Measurements from ENCODE around the gene ZNF318.
A peak's percentile ranks its signal among the peaks of the same experiment; 100 is the strongest.
"Not testable (repeated sequence)": the region's sequence is repeated elsewhere in the genome, so short reads cannot be mapped to it uniquely, and the experiment has no call there.

The ZNF318 gene

GRCh38 chr6:43339168-43339567, 30.3 kb downstream of the ZNF318 start:
- DNase-seq (ENCODE audit: low spot score): no peak

- DNase-seq (ENCODE audit: low spot score): no peak
Observed at GRCh38 chr6:43338243-43338642, 31.2 kb downstream of the ZNF318 start.

- DNase-seq (ENCODE audit: low spot score): no peak
Observed at GRCh38 chr6:43336382-43336781, 33.1 kb downstream of the ZNF318 start.

- no peak for DNase-seq (ENCODE audit: low spot score)
Observed at GRCh38 chr6:43335469-43335868, 34.0 kb downstream of the ZNF318 start.

- peak; percentile 35 for DNase-seq (ENCODE audit: low spot score)
Observed at GRCh38 chr6:43334466-43335095, 34.9 kb downstream of the ZNF318 start.

- no peak for DNase-seq (ENCODE audit: low spot score)
Observed at GRCh38 chr6:43331891-43332290, 37.6 kb downstream of the ZNF318 start.

- DNase-seq (ENCODE audit: low spot score): no peak
Observed at GRCh38 chr6:43331470-43331869, 38.0 kb downstream of the ZNF318 start.

- no peak for DNase-seq (ENCODE audit: low spot score)
Observed at GRCh38 chr6:43328528-43328927, 40.9 kb downstream of the ZNF318 start.

- no peak for DNase-seq (ENCODE audit: low spot score)
Observed at GRCh38 chr6:43325876-43326275, 43.6 kb downstream of the ZNF318 start.

- DNase-seq (ENCODE audit: low spot score): no peak
Observed at GRCh38 chr6:43318011-43318410, 51.4 kb downstream of the ZNF318 start.

GRCh38 chr6:43313813-43314212, 55.6 kb downstream of the ZNF318 start:
- no peak for DNase-seq (ENCODE audit: low spot score)

GRCh38 chr6:43311666-43312065, 57.8 kb downstream of the ZNF318 start:
- DNase-seq (ENCODE audit: low spot score): no peak

- DNase-seq (ENCODE audit: low spot score): no peak
Observed at GRCh38 chr6:43310624-43311023, 58.8 kb downstream of the ZNF318 start.

- DNase-seq (ENCODE audit: low spot score): no peak
Observed at GRCh38 chr6:43310134-43310533, 59.3 kb downstream of the ZNF318 start.

GRCh38 chr6:43308990-43309477, 60.4 kb downstream of the ZNF318 start:
- no peak for DNase-seq (ENCODE audit: low spot score)

GRCh38 chr6:43308101-43308989, 61.1 kb downstream of the ZNF318 start, which contains the start of gene CRIP3:
Gene CRIP3 (minus strand): TSS chr6:43308826. CDS start chr6:43308792, 34 bp downstream.
- no peak for DNase-seq (ENCODE audit: low spot score)

GRCh38 chr6:43307451-43308100, 61.9 kb downstream of the ZNF318 start:
- no peak for DNase-seq (ENCODE audit: low spot score)

- DNase-seq (ENCODE audit: low spot score): no peak
Observed at GRCh38 chr6:43306086-43306485, 63.4 kb downstream of the ZNF318 start.

GRCh38 chr6:43304882-43305281, 64.6 kb downstream of the ZNF318 start:
- no peak for DNase-seq (ENCODE audit: low spot score)

GRCh38 chr6:43304361-43304760, 65.1 kb downstream of the ZNF318 start:
- no peak for DNase-seq (ENCODE audit: low spot score)

- no peak for DNase-seq (ENCODE audit: low spot score)
Observed at GRCh38 chr6:43303751-43304331, 65.6 kb downstream of the ZNF318 start.

- not testable (repeated sequence) for DNase-seq (ENCODE audit: low spot score)
Observed at GRCh38 chr6:43303006-43303405, 66.4 kb downstream of the ZNF318 start.
